Karpas-422 (cell line): Measurements from ENCODE around the gene MAPK7. TPM values are rescaled to one million over a fixed set of nuclear protein-coding genes. Genes with fewer than 3 reads are reported as not detected.

Experiments used
- DNase-seq: peaks from one replicate; pipeline ENCODE4 v3.0.0-alpha.2; 2015
- H2AFZ ChIP-seq: fragments of 200-600 bp; sonication (generic); 2 replicates; pipeline ENCODE4 v1.6.1; 2014; ENCODE audit warnings: antibody characterized with exemption, low read length, mixed read lengths
- H3K27ac ChIP-seq: fragments of 200-600 bp; sonication (generic); 2 replicates; pipeline ENCODE4 v1.5.1; 2014; ENCODE audit warnings: mild to moderate bottlenecking, low read length, moderate library complexity
- H3K27me3 ChIP-seq: fragments of 200-600 bp; sonication (generic); 2 replicates; pipeline ENCODE4 v1.6.1; 2014; ENCODE audit warnings: low read length, mixed read lengths
- H3K36me3 ChIP-seq: fragments of 200-600 bp; sonication (generic); 2 replicates; pipeline ENCODE4 v1.6.1; 2014; ENCODE audit warnings: low read length, mixed read lengths; ENCODE audit not compliant: insufficient read depth
- H3K4me1 ChIP-seq: fragments of 200-600 bp; sonication (generic); 2 replicates; pipeline ENCODE4 v1.6.1; 2014; ENCODE audit warnings: mild to moderate bottlenecking, low read length, mixed read lengths
- H3K4me2 ChIP-seq: fragments of 200-600 bp; sonication (generic); 2 replicates; pipeline ENCODE4 v1.6.1; 2014; ENCODE audit warnings: low read length, low read depth, mild to moderate bottlenecking; ENCODE audit not compliant: poor library complexity, severe bottlenecking
- H3K4me3 ChIP-seq: fragments of 200-600 bp; sonication (generic); 2 replicates; pipeline ENCODE4 v1.5.1; 2014; ENCODE audit warnings: mild to moderate bottlenecking, antibody characterized with exemption, low read length, mixed read lengths
- H3K79me2 ChIP-seq: fragments of 200-600 bp; sonication (generic); 2 replicates; pipeline ENCODE4 v1.6.1; 2014; ENCODE audit warnings: mild to moderate bottlenecking, low read length, mixed read lengths
- H3K9ac ChIP-seq: fragments of 200-600 bp; sonication (generic); 2 replicates; pipeline ENCODE4 v1.6.0; 2014; ENCODE audit warnings: low read length
- H3K9me2 ChIP-seq: fragments of 200-600 bp; sonication (generic), shearing (Covaris generic); replicated peaks from 2 replicates; pipeline ENCODE4 v1.6.0; 2014; ENCODE audit warnings: mild to moderate bottlenecking, low read length, moderate library complexity; ENCODE audit not compliant: insufficient read depth
- H3K9me3 ChIP-seq: fragments of 300-700, 200-600 bp; sonication (generic); 2 replicates; pipeline ENCODE4 v1.6.1; 2014; ENCODE audit warnings: low read length, mixed read lengths
- H4K20me1 ChIP-seq: fragments of 200-600 bp; sonication (generic); 2 replicates; pipeline ENCODE4 v1.6.1; 2014; ENCODE audit warnings: mild to moderate bottlenecking, antibody characterized with exemption, low read length, low read depth; ENCODE audit not compliant: insufficient read depth
- total RNA-seq: library from RNA; depleted of rRNA; stranded (reverse); fragments of >200 nt; shearing (Covaris generic); gene quantifications from 2 replicates; pipeline ENCODE4 v1.2.3, GENCODE V29; 2014; ENCODE audit warnings: low replicate concordance

Gene MAPK7
- total RNA-seq, 1 experiment from 2014 or later, result 4.1 TPM

DNA sequence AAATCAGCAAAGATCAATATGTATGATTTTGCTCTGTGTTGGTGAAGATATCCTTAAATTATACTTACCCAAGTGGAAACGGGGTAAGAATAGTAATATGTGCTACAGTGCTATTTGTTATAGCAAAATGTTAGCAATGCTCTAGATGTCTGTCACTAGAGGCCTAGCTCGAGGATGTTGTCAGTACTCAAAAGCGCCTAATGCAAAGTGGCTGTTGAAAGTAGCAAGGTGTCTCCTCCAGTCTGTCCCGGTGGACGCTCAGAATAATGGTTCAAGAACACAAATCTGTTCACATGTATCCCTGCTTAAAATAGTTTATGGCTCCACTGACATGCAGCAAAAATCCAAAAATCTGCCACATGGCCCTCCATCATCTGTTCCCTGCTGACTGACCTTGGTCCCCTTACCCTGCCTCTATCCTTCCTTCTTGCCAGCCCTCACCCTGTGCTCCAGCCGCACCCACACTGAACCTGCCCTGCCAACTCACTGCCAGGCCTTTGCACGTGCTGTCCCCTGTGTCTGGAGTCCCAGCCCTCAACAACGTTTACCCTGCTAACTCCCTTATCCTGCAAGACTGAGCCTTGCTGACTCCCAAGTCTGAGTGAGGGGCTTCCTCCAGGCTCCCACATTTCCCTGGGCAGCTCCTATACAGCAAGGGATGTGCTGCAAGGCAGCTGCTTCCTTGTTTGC, 23.2 kb downstream of the MAPK7 start:
- Histone ChIP-seq H3K79me2 (no peaks in the 10 kb centered on the region), H3K4me1 (peaks cover 11% of the 10 kb centered on the region), H3K27ac (no peak overlapping the region), H3K4me2 (no peak overlapping the region), H4K20me1 (no peaks in the 10 kb centered on the region), H3K27me3 (no peaks in the 10 kb centered on the region), H3K9me2 (no peaks in the 10 kb centered on the region), H3K9ac (no peak overlapping the region), H3K4me3 (no peak overlapping the region), H3K36me3 (no peaks in the 10 kb centered on the region), H2AFZ (no peak overlapping the region), H3K9me3 (no peaks in the 10 kb centered on the region)
- no peak for DNase-seq

DNA sequence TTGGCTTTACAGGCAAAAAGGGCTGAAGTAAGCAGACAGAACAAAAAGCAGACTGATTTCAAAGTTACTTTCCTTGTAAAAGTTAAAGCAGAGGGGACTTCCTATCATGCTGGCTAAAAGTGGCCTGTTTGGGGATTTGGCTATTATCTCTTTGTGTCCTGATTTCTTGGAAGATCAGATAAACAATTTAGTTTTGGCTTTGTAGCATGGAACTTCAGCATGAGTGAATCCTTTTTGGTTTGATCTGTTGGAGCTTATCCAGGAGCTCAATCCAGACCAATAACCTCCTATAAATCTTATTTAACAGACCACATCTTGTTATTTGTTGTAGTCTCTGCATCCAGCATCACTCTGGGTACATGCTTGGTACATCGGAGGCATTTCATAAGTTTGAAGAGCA, 23.9 kb downstream of the MAPK7 start:
- Histone ChIP-seq H3K36me3 (no peaks in the 10 kb centered on the region), H3K79me2 (no peaks in the 10 kb centered on the region), H3K27me3 (no peaks in the 10 kb centered on the region), H3K4me2 (no peak overlapping the region), H3K27ac (no peak overlapping the region), H3K9ac (no peak overlapping the region), H3K4me3 (no peak overlapping the region), H4K20me1 (no peaks in the 10 kb centered on the region), H2AFZ (no peak overlapping the region), H3K9me3 (no peaks in the 10 kb centered on the region), H3K9me2 (no peaks in the 10 kb centered on the region), H3K4me1 (peaks cover 11% of the 10 kb centered on the region)
- no peak for DNase-seq

DNA sequence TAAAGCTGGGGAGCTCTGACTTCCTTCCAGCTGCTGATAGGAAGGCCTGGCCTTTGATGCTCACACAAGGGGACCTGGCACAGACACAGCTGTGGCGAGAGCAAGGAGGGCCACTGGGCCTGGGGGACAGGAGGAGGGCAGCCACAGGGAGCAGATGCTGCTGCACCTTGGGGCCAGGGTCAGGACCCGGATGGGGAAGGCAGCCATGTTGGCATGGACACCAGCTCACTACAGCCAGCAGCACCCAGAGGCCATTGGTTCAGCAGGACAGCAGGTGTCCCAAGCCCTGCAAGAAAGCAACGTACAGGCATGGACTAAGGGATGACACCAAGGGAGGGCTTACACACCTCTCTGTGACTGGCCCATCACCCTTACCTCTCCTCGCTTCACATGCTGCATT, 24.7 kb downstream of the MAPK7 start:
- no peak overlapping the region for H2AFZ ChIP-seq
- no peak overlapping the region for H3K4me3 ChIP-seq
- H3K27me3 ChIP-seq, result no peaks in the 10 kb centered on the region
- no peaks in the 10 kb centered on the region for H4K20me1 ChIP-seq
- H3K9me3 ChIP-seq, result no peaks in the 10 kb centered on the region
- H3K36me3 ChIP-seq, result no peaks in the 10 kb centered on the region
- no peak overlapping the region for H3K27ac ChIP-seq
- DNase-seq, result no peak
- no peak overlapping the region for H3K4me2 ChIP-seq
- no peaks in the 10 kb centered on the region for H3K79me2 ChIP-seq
- H3K9ac ChIP-seq, result no peak overlapping the region
- H3K9me2 ChIP-seq, result no peaks in the 10 kb centered on the region
- H3K4me1 ChIP-seq, result peaks cover 7% of the 10 kb centered on the region

DNA sequence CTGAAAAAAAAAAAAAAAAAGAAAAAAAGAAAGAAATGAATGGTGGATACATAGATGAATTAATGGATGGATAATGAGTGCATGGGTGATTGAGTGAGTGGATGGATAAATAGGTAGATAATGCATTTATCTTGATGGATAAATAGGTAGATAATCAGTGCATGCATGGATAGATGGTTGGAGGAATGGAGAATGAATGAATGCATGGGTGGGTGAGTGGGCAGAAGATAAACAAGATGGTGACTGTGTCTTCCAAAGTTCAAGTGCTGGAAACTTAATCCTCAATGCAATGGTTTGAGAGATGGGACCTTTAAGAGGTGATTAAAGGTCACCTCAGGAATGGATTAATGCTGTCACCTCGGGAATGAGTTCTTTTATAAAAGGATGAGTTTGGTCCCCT, 26.0 kb downstream of the MAPK7 start:
- H3K4me3 ChIP-seq, result no peak overlapping the region
- no peak overlapping the region for H3K9ac ChIP-seq
- H3K4me1 ChIP-seq, result no peaks in the 10 kb centered on the region
- H3K4me2 ChIP-seq, result no peak overlapping the region
- no peaks in the 10 kb centered on the region for H3K27me3 ChIP-seq
- H3K9me2 ChIP-seq, result no peaks in the 10 kb centered on the region
- no peak for DNase-seq
- no peak overlapping the region for H2AFZ ChIP-seq
- no peaks in the 10 kb centered on the region for H3K79me2 ChIP-seq
- no peak overlapping the region for H3K27ac ChIP-seq
- H3K9me3 ChIP-seq, result no peaks in the 10 kb centered on the region
- H4K20me1 ChIP-seq, result no peaks in the 10 kb centered on the region
- no peaks in the 10 kb centered on the region for H3K36me3 ChIP-seq

DNA sequence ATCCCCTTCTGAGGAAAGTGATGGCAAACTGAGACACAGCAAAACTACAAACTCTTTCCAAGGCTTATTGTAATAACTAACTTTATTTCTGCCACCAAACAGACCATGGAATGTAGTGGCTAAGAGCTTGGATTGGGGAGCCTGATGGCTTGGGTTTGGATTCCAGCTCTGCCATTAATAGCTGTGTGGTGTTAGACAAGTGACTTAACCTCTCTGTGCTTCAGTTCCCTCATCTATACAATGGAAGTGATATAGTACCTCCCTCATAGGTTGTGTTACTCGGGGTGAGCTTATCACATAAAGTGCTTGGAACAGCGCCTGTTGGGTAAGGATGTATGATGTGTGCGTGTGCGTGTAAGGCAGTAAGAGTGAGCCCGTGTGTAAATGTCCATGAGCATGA, 26.8 kb downstream of the MAPK7 start:
- Histone ChIP-seq H3K79me2 (no peaks in the 10 kb centered on the region), H3K36me3 (no peaks in the 10 kb centered on the region), H3K4me1 (no peaks in the 10 kb centered on the region), H3K9me2 (no peaks in the 10 kb centered on the region), H3K4me2 (no peak overlapping the region), H4K20me1 (no peaks in the 10 kb centered on the region), H3K27me3 (no peaks in the 10 kb centered on the region), H3K27ac (no peak overlapping the region), H3K4me3 (no peak overlapping the region), H3K9me3 (no peaks in the 10 kb centered on the region), H2AFZ (no peak overlapping the region), H3K9ac (no peak overlapping the region)
- DNase-seq, result no peak

DNA sequence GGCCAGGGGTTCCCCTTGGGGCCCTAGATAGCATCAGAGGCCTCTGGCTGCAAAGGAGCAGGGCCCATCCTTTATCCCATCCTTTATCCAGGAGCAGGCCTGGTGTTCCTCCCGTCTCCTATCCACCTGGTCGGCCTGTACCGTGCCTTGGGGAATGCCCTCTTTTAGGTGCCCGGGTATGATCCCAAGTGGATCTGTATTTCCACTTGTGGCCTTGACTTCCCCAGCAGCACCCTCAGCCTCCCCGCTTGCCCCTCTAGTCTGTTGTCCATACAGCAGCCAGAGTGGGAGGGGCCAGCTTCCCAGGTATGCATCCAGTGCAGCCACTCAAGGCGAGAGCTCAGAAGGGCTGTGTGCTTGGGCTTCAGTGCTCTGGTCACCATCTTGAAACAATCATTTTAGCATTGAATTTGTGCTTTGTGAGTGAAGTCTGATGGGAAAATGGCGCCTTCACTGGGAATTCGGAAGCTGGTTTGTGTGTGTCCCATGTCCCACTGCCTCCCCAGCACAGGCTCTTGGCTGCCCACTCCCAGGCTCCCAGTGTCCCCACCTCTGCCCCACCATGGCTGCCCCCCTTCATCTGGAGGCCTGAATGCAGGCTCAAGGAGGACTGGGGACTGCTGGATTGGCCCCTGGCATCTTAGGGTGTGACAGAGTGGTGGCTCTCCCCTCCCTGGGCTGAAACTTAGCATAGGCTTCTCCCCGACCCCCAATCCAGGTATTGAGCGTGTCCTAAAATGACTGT, 29.5 kb downstream of the MAPK7 start:
- Histone ChIP-seq H3K27ac (no peak overlapping the region), H3K4me2 (no peak overlapping the region), H3K4me1 (no peaks in the 10 kb centered on the region), H3K9me2 (no peaks in the 10 kb centered on the region), H3K9ac (no peak overlapping the region), H3K36me3 (no peaks in the 10 kb centered on the region), H4K20me1 (no peaks in the 10 kb centered on the region), H3K9me3 (no peaks in the 10 kb centered on the region), H3K27me3 (no peaks in the 10 kb centered on the region), H3K79me2 (no peaks in the 10 kb centered on the region), H2AFZ (no peak overlapping the region), H3K4me3 (no peak overlapping the region)
- no peak for DNase-seq

DNA sequence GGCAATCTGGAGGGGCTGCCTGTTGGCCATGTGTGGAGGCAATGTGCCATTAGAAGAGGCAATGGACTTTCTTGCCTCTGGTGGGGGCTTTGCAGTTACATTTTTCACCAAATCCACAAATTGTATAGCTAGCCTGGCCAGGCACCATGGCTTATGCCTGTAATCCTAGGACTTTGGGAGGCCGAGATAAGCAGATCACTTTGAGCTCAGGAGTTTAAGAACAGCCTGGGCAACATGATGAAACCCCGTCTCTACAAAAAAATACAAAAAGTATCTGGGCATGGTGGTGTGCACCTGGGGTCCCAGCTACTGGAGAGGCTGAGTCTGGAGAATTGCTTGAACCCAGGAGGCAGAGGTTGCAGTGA, 30.0 kb downstream of the MAPK7 start:
- Histone ChIP-seq H4K20me1 (no peaks in the 10 kb centered on the region), H3K4me2 (no peak overlapping the region), H3K4me3 (no peak overlapping the region), H3K9me3 (no peaks in the 10 kb centered on the region), H2AFZ (no peak overlapping the region), H3K9me2 (no peaks in the 10 kb centered on the region), H3K27ac (no peak overlapping the region), H3K9ac (no peak overlapping the region), H3K79me2 (no peaks in the 10 kb centered on the region), H3K36me3 (no peaks in the 10 kb centered on the region), H3K4me1 (no peaks in the 10 kb centered on the region), H3K27me3 (no peaks in the 10 kb centered on the region)
- DNase-seq, result no peak

DNA sequence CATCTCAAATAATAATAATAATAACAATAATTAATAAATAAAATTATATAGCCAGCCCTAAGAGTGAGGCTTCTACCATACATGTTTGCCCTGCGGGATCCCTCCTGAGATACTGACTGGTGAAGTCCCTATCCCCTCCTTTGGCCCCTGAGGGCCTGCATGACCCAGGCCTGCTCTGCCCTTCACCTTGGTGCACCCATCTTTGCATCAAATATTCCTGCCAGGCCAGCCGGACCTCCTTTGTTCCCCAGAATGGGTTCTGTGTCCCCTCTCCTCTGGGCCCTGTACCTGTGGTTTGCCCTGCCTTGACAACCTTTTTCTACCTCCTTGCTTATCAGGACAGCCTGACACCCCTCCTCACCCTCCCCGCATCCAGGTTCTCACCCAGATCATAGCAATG, 30.8 kb downstream of the MAPK7 start:
- H3K4me1 ChIP-seq, result no peaks in the 10 kb centered on the region
- no peak overlapping the region for H3K9ac ChIP-seq
- H3K27me3 ChIP-seq, result no peaks in the 10 kb centered on the region
- H3K79me2 ChIP-seq, result no peaks in the 10 kb centered on the region
- H3K27ac ChIP-seq, result no peak overlapping the region
- H3K4me3 ChIP-seq, result no peak overlapping the region
- H2AFZ ChIP-seq, result no peak overlapping the region
- H3K4me2 ChIP-seq, result no peak overlapping the region
- H3K9me2 ChIP-seq, result no peaks in the 10 kb centered on the region
- no peaks in the 10 kb centered on the region for H4K20me1 ChIP-seq
- H3K36me3 ChIP-seq, result no peaks in the 10 kb centered on the region
- DNase-seq, result no peak
- no peaks in the 10 kb centered on the region for H3K9me3 ChIP-seq
